Tibial nerve (tissue), 4 donors: Measurements from ENCODE around the gene CNOT9.

Source experiments
- CTCF ChIP-seq, 5 experiments: fragments of 200-600 bp in 3 of 5; fragments of 450-650 bp in 2 of 5; sonication (generic) in 3 of 5; IDR thresholded peaks; one replicate each; pipeline ENCODE4 v1.5.1; 2016 to 2019; ENCODE audit warnings: antibody characterized with exemption in 5 of 5, mild to moderate bottlenecking in 3 of 5, moderate library complexity in 2 of 5
- EP300 ChIP-seq, 2 donors: sonication (generic); formaldehyde crosslinking; IDR thresholded peaks; one replicate each; pipeline ENCODE4 v1.6.1; 2017; ENCODE audit warnings: antibody characterized with exemption in 2 of 2, mild to moderate bottlenecking in 1 of 2
- POLR2A ChIP-seq, 2 donors: fragments of 450-650 bp; IDR thresholded peaks; one replicate each; pipeline ENCODE4 v1.6.1; 2017; ENCODE audit warnings: antibody characterized with exemption in 2 of 2, mild to moderate bottlenecking in 2 of 2, moderate library complexity in 2 of 2

- TF ChIP-seq CTCF (IDR thresholded peaks at IDR 0.05) (no peak), POLR2A (IDR thresholded peaks at IDR 0.05) (no peak), EP300 (IDR thresholded peaks at IDR 0.05) (no peak)
These were observed 4.6 kb upstream of the CNOT9 start for GRCh38 chr2:218564056-218564455.
